Measurements from ENCODE around the gene ACACB.

Gene ACACB

GRCh38 chr12:109097435-109098182 is 18.8 kb upstream of the ACACB start, which contains the start of gene UNG:
TSS of gene UNG (plus strand) at chr12:109097597. CDS start at chr12:109097680, 83 bp downstream.
- peaks cover 20% of the 10 kb centered on the region for H3K36me3 Mint-ChIP-seq
- H3K27me3 Mint-ChIP-seq = peaks cover 3% of the 10 kb centered on the region
- CTCF ChIA-PET = interaction anchor here (2.8 kb wide), 1 partner anchor 15 kb away, joined by 17 read pairs; no protein-coding TSS in a partner anchor
- H3K4me3 Mint-ChIP-seq = peak within 1 kb of the TSS; percentile 75
- H3K27ac Mint-ChIP-seq = peak within 1 kb of the TSS; percentile 43
- no peaks in the 10 kb centered on the region for H3K9me3 Mint-ChIP-seq
- H3K4me1 Mint-ChIP-seq = peaks cover 43% of the 10 kb centered on the region
- DNase-seq = peak; percentile 97

GRCh38 chr12:109098183-109098604 is 18.2 kb upstream of the ACACB start:
- Mint-ChIP-seq H3K27me3 (peaks cover 3% of the 10 kb centered on the region), H3K4me1 (peaks cover 37% of the 10 kb centered on the region), H3K36me3 (peaks cover 21% of the 10 kb centered on the region), H3K9me3 (no peaks in the 10 kb centered on the region), H3K27ac (peak overlapping the region; percentile 43), H3K4me3 (peak overlapping the region; percentile 75)
- no peak for DNase-seq
- CTCF ChIA-PET = interaction anchor here (2.8 kb wide), 1 partner anchor 14 kb away, joined by 17 read pairs; no protein-coding TSS in a partner anchor

- CTCF ChIA-PET = interaction anchor here (1.0 to 2.8 kb wide), 2 partner anchors 14 to 26 kb away, joined by 3 to 17 read pairs; no protein-coding TSS in a partner anchor
- H3K27ac Mint-ChIP-seq = peak overlapping the region; percentile 43
- no peaks in the 10 kb centered on the region for H3K9me3 Mint-ChIP-seq
- peak overlapping the region; percentile 75 for H3K4me3 Mint-ChIP-seq
- H3K27me3 Mint-ChIP-seq = peaks cover 3% of the 10 kb centered on the region
- peaks cover 33% of the 10 kb centered on the region for H3K4me1 Mint-ChIP-seq
- H3K36me3 Mint-ChIP-seq = peaks cover 24% of the 10 kb centered on the region
- no peak for DNase-seq
These were observed 17.7 kb upstream of the ACACB start for GRCh38 chr12:109098651-109099050.

GRCh38 chr12:109099431-109100020 is 16.9 kb upstream of the ACACB start:
- CTCF ChIA-PET = interaction anchor here (1.0 to 2.8 kb wide), 2 partner anchors 13 to 27 kb away, joined by 3 to 17 read pairs; no protein-coding TSS in a partner anchor
- peaks cover 28% of the 10 kb centered on the region for H3K36me3 Mint-ChIP-seq
- peaks cover 27% of the 10 kb centered on the region for H3K4me1 Mint-ChIP-seq
- H3K9me3 Mint-ChIP-seq = no peaks in the 10 kb centered on the region
- H3K27me3 Mint-ChIP-seq = peaks cover 3% of the 10 kb centered on the region
- H3K4me3 Mint-ChIP-seq = peak overlapping the region; percentile 75
- DNase-seq = no peak
- H3K27ac Mint-ChIP-seq = peak overlapping the region; percentile 43

GRCh38 chr12:109100741-109101140 is 15.6 kb upstream of the ACACB start:
- Mint-ChIP-seq H3K9me3 (no peaks in the 10 kb centered on the region), H3K27ac (no peak overlapping the region), H3K4me1 (peaks cover 27% of the 10 kb centered on the region), H3K27me3 (peaks cover 3% of the 10 kb centered on the region), H3K36me3 (peaks cover 35% of the 10 kb centered on the region), H3K4me3 (no peak overlapping the region)
- no peak for DNase-seq
- CTCF ChIA-PET = interaction anchor here (2.8 kb wide), 1 partner anchor 12 kb away, joined by 17 read pairs; no protein-coding TSS in a partner anchor

GRCh38 chr12:109102491-109102890 is 13.9 kb upstream of the ACACB start:
- DNase-seq = no peak
- CTCF ChIA-PET = interaction anchor here (0.6 to 1.9 kb wide), 3 partner anchors 9 to 242 kb away, joined by 3 to 5 read pairs (median 4); no protein-coding TSS in a partner anchor
- no peak overlapping the region for H3K4me3 Mint-ChIP-seq
- H3K27me3 Mint-ChIP-seq = peaks cover 3% of the 10 kb centered on the region
- peaks cover 37% of the 10 kb centered on the region for H3K36me3 Mint-ChIP-seq
- H3K4me1 Mint-ChIP-seq = peaks cover 27% of the 10 kb centered on the region
- H3K27ac Mint-ChIP-seq = no peak overlapping the region
- no peaks in the 10 kb centered on the region for H3K9me3 Mint-ChIP-seq

- CTCF ChIA-PET = no interaction called here
- Mint-ChIP-seq H3K27ac (no peak overlapping the region), H3K27me3 (peaks cover 3% of the 10 kb centered on the region), H3K36me3 (peaks cover 34% of the 10 kb centered on the region), H3K4me3 (no peak overlapping the region), H3K9me3 (no peaks in the 10 kb centered on the region), H3K4me1 (peaks cover 5% of the 10 kb centered on the region)
- DNase-seq = no peak
These were observed 11.2 kb upstream of the ACACB start for GRCh38 chr12:109105176-109105575.

- no peak overlapping the region for H3K4me3 Mint-ChIP-seq
- DNase-seq = no peak
- peaks cover 23% of the 10 kb centered on the region for H3K4me1 Mint-ChIP-seq
- H3K9me3 Mint-ChIP-seq = no peaks in the 10 kb centered on the region
- CTCF ChIA-PET = interaction anchor here (0.6 to 0.7 kb wide), 2 partner anchors 10 to 284 kb away, joined by 3 read pairs; no protein-coding TSS in a partner anchor
- peaks cover 19% of the 10 kb centered on the region for H3K36me3 Mint-ChIP-seq
- H3K27ac Mint-ChIP-seq = no peak overlapping the region
- no peaks in the 10 kb centered on the region for H3K27me3 Mint-ChIP-seq
These were observed 6.5 kb upstream of the ACACB start for GRCh38 chr12:109109746-109110350.

GRCh38 chr12:109110988-109111495 is 5.3 kb upstream of the ACACB start:
- Mint-ChIP-seq H3K36me3 (peaks cover 12% of the 10 kb centered on the region), H3K27me3 (no peaks in the 10 kb centered on the region), H3K27ac (peak overlapping the region; percentile 79), H3K9me3 (no peaks in the 10 kb centered on the region), H3K4me3 (peak overlapping the region; percentile 73), H3K4me1 (peaks cover 32% of the 10 kb centered on the region)
- CTCF ChIA-PET = interaction anchor here (0.9 to 2.7 kb wide), 8 partner anchors 9 to 282 kb away, joined by 3 to 17 read pairs (median 5); no protein-coding TSS in a partner anchor
- DNase-seq = peak; percentile 70

- DNase-seq = no peak
- H3K36me3 Mint-ChIP-seq = peaks cover 9% of the 10 kb centered on the region
- H3K27ac Mint-ChIP-seq = no peak overlapping the region
- H3K4me3 Mint-ChIP-seq = no peak overlapping the region
- CTCF ChIA-PET = interaction anchor here (0.9 to 2.7 kb wide), 11 partner anchors 8 to 280 kb away, joined by 3 to 17 read pairs (median 5); no protein-coding TSS in a partner anchor
- H3K27me3 Mint-ChIP-seq = no peaks in the 10 kb centered on the region
- H3K4me1 Mint-ChIP-seq = peaks cover 32% of the 10 kb centered on the region
- no peaks in the 10 kb centered on the region for H3K9me3 Mint-ChIP-seq
These were observed 3.5 kb upstream of the ACACB start for GRCh38 chr12:109112720-109113465.

- no peaks in the 10 kb centered on the region for H3K27me3 Mint-ChIP-seq
- CTCF ChIA-PET = interaction anchor here (2.4 to 2.7 kb wide), 2 partner anchors 15 to 275 kb away, joined by 15 to 17 read pairs; no protein-coding TSS in a partner anchor
- H3K9me3 Mint-ChIP-seq = no peaks in the 10 kb centered on the region
- no peak overlapping the region for H3K4me3 Mint-ChIP-seq
- peaks cover 32% of the 10 kb centered on the region for H3K4me1 Mint-ChIP-seq
- H3K27ac Mint-ChIP-seq = no peak overlapping the region
- H3K36me3 Mint-ChIP-seq = peaks cover 8% of the 10 kb centered on the region
- no peak for DNase-seq
These were observed 2.6 kb upstream of the ACACB start for GRCh38 chr12:109113661-109114321.

- CTCF ChIA-PET = no interaction called here
- Mint-ChIP-seq H3K4me1 (peaks cover 32% of the 10 kb centered on the region), H3K27me3 (no peaks in the 10 kb centered on the region), H3K9me3 (no peaks in the 10 kb centered on the region), H3K4me3 (no peak overlapping the region), H3K27ac (no peak overlapping the region), H3K36me3 (peaks cover 6% of the 10 kb centered on the region)
- DNase-seq = no peak
These were observed 1.7 kb upstream of the ACACB start for GRCh38 chr12:109114644-109115043.

GRCh38 chr12:109115404-109115757 is 1.0 kb upstream of the ACACB start:
- H3K27me3 Mint-ChIP-seq = no peaks in the 10 kb centered on the region
- CTCF ChIA-PET = interaction anchor here (0.7 kb wide), 1 partner anchor 268 kb away, joined by 3 read pairs; no protein-coding TSS in a partner anchor
- peaks cover 30% of the 10 kb centered on the region for H3K4me1 Mint-ChIP-seq
- no peaks in the 10 kb centered on the region for H3K9me3 Mint-ChIP-seq
- no peak for DNase-seq
- H3K27ac Mint-ChIP-seq = no peak overlapping the region
- peaks cover 2% of the 10 kb centered on the region for H3K36me3 Mint-ChIP-seq
- no peak overlapping the region for H3K4me3 Mint-ChIP-seq

All from activated naive CD4-positive, alpha-beta T cell treated with anti-CD3 and anti-CD28 coated beads, Interleukin-2, amount 10 ng/mL, durations not matched to agents 7 days and 5 days (primary cell).